GM18499 (cell line): ENCODE measurements around the gene ANKLE2.
"Not testable (repeated sequence)": the region's sequence is repeated elsewhere in the genome, so short reads cannot be mapped to it uniquely, and the experiment has no call there.

Experiments used
- ATAC-seq: cut with Tn5 transposase; IDR thresholded peaks from one replicate; pipeline ENCODE4 v1.9.1; 2021; ENCODE audit warnings: moderate number of reproducible peaks; ENCODE audit not compliant: insufficient read depth, unreplicated experiment

Gene ANKLE2

DNA sequence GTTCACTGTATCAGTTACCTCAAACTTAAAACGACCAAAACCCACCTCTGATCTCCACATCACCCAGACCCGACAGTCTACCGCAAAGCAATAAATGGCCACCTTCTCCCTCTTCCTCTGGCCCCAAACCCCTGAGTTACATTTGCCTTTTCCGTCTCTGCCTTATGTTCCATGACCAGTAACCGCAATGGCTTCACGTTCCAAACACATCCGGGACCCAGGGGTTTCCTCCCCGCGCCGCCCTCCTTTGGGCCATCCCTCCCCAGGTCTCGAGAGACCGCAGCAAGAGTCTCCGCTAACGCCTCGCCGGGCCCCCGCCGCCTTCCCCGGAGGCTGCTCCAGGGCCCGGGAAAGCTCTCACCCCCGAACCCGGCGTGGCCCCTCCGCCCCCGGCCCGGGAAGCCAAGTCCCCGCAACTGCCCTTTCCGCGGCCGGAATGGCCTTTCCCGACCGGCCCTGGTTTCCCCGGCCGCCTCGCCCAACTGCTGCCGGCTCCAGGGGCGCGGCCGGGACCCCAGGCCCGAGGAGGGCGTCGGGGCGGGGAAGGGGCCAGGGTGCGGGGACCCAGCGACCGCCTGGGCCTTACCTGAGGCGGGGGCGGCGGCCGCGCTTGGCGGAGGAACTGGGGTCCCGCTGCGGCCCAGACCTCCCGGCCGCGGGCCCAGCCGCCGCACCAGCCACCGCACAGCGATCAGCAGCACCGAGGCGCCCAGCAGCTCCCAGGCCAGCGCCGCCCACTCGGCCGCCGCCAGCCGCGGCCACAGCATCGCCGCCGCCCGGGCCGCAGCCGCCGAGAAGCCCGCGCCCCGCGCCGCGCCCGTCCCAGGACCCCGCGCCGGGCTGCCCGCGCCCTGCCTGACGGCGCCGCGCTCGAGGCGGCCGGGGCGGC is at the start of gene ANKLE2:
TSS of gene ANKLE2 (minus strand) at position 801 of the 889 bp plus-strand sequence. CDS start at position 767, 34 bp downstream.
- ATAC-seq = no peak

GRCh38 chr12:132809391-132809790 is 47.8 kb upstream of the ANKLE2 start:
- ATAC-seq = not testable (repeated sequence)

- ATAC-seq = no peak
Measured at GRCh38 chr12:132807295-132808092, 45.9 kb upstream of the ANKLE2 start.

DNA sequence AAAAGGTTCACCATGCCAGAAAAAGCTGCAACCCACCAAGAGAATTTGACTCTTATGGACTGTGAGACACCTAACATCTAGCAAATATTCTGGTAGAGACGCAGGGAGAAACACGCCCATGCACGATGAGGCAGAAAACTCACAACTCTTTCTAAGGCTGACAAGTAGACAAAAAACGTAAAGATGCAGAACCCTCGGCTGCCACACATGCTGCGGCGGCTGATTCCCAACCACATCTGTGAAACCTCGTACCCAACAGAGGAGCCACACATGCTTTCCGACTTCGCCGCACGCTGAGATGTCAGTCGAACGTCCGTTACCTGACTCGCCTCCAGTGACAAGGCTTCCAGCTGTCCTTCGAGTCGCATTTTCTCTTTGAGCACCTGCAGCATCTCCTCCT is 45.2 kb upstream of the ANKLE2 start:
- ATAC-seq = no peak

DNA sequence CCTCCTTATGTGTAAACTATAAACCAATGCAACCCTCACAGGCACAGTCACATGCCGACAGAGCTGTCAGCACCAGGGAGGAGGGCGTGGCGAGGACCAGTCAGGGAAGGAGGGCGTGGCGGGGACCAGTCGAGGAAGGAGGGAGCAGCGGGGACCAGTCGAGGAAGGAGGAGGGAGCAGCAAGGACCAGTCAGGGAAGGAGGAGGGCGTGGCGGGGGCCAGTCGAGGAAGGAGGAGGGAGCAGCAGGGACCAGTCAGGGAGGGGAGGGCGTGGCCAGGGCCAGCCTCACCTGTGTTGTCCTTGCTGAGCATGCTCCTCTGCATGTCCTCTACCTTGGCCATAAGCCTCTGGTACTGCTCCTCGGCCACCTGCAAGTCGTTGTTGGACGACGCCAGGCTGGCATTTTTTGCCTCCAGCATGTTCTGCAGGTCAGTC is 42.8 kb upstream of the ANKLE2 start:
- ATAC-seq = no peak

DNA sequence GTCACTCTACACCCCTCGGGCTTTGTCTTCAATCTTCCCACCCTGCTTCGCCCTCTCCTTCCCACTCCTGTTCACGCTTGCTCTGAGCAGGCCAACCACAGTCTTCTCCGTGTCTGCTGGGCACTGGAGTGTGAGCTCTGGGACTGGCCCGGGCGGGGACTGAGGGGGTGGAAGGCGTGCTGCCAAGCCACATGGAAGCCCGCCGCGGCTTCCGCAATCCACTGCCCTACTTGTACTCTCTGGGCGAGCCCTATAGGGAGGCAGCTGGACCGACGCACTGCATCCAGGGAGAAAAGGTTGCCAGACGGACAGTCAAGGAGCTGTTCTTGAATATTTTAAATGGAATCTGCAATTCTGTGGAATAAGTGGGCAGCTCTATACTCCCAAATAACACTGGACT is 42.3 kb upstream of the ANKLE2 start:
- ATAC-seq = no peak

DNA sequence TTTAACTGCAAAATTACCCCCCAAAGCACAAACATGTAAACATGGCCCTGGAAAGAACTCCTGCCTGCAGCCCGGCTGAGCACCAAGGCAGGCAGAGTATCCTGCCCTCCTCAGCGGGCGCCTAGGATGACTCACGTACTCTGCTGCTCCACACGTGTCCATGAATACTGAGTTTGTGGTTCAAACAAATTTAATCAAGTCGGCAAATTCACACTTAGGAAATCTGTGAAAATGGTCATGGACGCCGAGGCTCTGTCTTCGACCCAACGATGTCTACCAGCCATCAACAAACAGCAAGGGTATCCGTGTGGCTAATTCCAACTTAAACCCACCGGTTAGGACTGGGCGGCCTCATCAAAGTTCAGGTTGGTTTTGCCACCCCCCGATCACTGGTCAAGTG is 41.5 kb upstream of the ANKLE2 start:
- no peak for ATAC-seq

DNA sequence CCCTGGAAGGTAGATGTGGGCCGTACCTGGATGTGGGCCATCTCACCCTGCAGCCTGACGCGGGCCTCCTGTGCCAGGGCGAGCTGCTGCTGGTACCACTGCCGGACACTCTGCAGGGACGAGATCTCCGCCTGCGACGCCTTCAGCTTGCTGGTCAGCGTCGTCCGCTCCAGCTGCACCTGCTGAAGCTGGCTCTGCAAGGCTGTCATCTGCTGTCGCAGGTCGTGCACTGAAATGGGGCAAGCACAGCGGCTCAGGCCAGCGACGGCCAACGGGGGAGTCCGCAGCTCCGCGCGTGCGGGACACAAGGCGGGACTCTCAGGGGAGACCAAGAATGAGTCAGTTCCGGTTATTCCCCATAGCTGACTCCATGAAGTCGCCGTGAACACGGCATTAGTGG is 40.1 kb upstream of the ANKLE2 start:
- ATAC-seq = no peak

DNA sequence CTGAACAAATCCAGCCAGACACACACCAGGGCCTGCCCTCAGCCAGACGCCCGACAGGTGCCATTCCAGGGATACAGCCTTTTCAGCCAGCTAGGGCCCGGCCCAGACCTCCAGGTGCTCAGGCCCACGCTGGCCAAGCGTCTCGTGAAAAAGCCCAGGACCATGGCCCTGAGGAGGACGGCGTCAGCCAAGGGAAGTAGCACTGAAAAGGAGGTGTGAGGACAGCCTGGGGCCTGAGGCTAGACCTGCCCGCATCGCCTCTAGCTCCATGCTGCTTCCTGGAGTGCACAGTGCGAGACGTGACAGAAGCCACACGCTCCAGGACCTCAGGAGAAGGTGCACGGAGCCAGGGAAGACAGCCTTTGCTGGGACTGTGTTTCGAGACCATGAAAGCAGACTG is 37.2 kb upstream of the ANKLE2 start:
- no peak for ATAC-seq

- ATAC-seq = no peak
Measured at GRCh38 chr12:132797820-132798570, 36.4 kb upstream of the ANKLE2 start.

DNA sequence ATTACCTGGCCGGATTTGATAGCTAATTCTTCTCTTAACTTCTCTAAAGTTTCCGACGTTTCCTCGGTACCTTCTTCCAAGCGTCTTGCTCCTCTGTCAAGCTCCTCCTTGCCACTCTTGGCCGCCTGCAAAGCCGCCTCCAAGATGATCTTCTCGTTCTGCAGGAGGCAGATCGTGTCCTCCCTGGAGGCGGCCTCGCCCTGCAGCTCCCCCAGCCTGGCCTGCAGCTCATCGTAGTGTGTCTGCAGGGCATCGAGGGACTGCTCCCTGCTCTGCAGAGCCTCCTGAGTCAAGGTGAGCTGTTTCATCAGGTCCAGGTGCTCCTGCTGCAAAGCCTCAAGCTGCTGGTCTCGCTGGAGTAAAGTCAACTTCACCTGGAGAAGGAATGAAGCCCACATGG is 34.2 kb upstream of the ANKLE2 start:
- no peak for ATAC-seq

DNA sequence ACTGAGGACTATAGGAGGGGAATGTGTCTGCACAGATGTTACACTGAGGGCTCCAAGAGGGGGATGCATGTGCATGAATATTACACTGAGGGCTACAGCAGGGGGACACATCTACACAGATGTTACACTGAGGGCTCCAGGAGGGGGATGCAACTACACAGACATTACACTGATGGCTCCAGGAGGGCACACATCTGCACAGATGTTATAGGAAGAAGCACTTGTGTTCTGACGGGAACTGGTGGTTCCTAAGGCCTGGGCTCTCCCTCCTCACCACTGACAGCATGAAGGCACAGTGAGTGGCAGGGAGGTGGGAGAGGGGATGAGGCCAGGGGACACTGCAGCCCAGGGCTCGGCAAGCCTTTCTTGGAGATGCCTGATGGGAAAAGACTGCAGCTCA is 30.3 kb upstream of the ANKLE2 start:
- ATAC-seq = not testable (repeated sequence)

DNA sequence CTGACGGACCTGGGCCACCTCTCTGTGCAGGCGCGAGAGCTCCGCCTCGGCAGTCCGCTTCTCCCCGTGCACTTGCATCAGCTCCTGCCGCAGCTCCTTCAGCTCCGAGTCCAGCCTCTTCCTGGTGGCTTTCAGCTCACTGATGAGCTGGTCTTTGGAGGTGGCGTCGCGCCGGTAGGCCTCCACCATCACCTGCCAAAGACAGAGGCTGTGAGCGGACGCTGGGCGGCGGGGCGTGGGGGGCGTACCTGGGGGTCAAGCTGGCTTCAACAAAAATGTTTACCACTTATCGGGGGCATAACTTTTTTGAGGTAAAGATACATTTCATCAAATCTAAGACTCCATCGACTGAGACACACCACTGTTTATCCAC is 27.5 kb upstream of the ANKLE2 start:
- ATAC-seq = no peak

- ATAC-seq = no peak
Measured at GRCh38 chr12:132788375-132789098, 26.9 kb upstream of the ANKLE2 start.

DNA sequence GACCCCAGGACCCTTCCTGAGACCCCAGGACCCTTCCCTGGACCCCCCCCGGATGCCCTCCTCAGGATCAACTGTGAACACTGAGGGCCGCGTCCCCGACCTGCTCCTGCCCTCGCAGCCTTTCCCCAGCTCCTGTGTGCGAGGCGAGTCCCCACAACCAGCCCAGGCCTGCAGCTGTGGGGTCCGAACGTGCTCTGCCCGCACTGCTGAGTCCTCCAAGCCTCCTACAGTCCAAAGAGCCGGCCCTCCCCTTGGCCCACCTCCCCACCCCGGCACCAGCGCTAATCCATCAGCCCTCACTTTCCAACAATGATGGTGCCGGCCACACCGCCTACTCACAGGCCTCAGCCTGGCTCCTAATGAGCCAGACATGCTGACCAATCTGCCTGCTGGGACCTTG is 26.2 kb upstream of the ANKLE2 start:
- no peak for ATAC-seq

- no peak for ATAC-seq
Measured at GRCh38 chr12:132786192-132786591, 24.6 kb upstream of the ANKLE2 start.

GRCh38 chr12:132784580-132784979 is 22.9 kb upstream of the ANKLE2 start:
- no peak for ATAC-seq

- ATAC-seq = no peak
Measured at GRCh38 chr12:132783917-132784531, 22.4 kb upstream of the ANKLE2 start.

GRCh38 chr12:132781938-132782337 is 20.3 kb upstream of the ANKLE2 start:
- ATAC-seq = no peak
